CD4-positive, alpha-beta T cell treated with Interleukin-21 for 1 hour (primary cell): ENCODE results near the gene PCDHGB4.
"Not testable (repeated sequence)": the region's sequence is repeated elsewhere in the genome, so short reads cannot be mapped to it uniquely, and the experiment has no call there.

Experiments
- DNase-seq: peaks from one replicate; pipeline ENCODE4 v3.0.0-alpha.2; 2020

The PCDHGB4 gene

DNA sequence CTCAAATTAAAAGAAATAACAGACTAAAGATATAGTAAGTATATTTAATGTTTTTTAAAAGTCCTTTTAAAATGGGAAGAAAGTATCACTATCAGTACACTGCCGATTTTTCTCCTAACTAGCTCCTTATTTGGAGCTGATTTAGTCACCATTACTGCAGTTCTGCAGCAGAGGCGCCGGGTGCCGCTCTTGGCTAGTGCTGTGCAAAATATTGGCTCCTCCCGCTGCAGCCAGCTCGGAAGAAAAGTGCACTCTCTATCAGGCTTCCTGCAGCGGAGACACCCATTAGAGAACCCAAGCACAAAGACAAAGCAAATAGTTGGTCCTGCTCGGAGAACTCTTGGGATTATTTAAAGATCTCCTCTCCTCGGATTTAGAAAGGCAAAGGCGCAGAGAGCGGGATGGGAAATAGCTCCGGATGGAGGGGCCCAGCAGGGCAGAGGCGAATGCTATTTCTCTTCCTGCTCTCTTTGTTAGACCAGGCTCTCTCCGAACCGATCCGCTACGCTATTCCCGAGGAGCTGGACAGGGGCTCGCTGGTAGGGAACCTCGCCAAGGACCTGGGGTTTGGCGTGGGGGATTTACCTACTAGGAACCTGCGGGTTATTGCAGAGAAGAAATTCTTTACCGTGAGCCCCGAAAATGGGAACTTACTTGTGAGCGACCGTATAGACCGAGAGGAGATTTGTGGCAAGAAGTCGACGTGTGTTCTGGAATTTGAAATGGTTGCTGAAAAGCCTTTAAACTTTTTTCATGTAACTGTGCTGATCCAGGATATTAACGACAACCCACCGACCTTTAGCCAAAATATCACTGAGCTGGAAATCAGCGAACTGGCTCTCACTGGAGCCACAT lies 17.3 kb upstream of the PCDHGB4 start, which contains the start of gene PCDHGB3:
Gene PCDHGB3, plus strand, starts transcription at position 249 of the 855 bp plus-strand sequence. Its CDS starts 153 bp downstream, at position 402.
- peak; percentile 49 for DNase-seq

DNA sequence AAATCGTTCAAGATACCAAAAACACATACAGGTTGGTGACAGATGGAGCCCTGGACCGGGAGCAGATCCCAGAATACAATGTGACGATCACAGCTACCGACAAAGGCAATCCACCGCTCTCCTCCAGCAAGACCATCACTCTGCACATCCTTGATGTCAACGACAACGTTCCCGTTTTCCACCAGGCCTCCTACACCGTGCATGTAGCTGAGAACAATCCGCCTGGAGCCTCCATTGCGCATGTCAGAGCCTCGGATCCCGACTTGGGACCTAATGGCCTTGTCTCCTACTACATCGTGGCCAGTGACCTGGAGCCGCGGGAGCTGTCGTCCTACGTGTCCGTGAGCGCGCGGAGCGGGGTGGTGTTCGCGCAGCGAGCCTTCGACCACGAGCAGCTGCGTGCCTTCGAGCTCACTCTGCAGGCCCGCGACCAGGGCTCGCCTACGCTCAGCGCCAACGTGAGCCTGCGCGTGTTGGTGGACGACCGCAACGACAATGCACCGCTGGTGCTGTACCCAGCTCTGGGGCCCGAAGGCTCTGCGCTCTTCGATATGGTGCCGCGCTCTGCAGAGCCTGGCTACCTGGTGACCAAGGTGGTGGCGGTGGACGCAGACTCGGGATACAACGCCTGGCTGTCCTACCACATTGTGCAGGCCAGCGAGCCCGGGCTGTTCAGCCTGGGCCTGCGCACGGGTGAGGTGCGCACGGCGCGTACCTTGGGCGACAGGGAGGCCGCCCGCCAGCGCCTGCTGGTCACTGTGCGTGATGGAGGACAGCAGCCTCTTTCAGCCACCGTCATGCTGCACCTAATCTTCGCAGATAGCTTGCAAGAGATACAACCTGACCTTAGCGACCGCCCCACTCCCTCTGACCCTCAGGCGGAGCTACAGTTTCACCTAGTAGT lies 15.7 kb upstream of the PCDHGB4 start:
- DNase-seq = no peak

DNA sequence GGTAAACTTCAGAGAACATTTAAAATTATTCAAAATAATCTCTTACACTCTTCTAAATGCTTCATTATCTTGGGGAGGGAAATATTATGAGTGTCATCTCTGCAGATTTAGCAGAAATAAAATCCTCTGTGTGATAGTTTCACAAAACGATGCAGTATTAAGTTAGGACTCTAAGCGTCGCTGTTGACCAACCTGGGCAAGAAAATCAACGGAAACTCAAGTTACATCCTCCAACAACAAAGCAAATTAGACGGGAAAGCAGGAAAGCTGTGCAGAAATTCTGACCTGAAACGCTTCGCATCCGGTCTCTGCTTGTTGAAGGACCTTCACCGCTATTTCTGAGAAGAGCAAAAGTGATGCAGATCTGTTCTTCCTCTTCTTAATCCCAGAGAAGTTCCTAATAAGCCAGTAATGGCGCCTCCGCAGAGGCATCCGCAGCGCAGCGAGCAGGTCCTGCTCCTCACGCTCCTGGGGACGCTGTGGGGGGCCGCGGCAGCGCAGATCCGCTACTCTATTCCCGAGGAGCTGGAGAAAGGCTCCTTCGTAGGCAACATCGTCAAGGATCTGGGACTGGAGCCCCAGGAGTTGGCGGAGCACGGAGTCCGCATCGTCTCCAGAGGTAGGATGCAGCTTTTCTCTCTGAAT lies 13.7 kb upstream of the PCDHGB4 start, which contains the start of gene PCDHGA6:
Gene PCDHGA6, plus strand, starts transcription at position 219 of the 645 bp plus-strand sequence. Its CDS starts 193 bp downstream, at position 412.
- no peak for DNase-seq

DNA sequence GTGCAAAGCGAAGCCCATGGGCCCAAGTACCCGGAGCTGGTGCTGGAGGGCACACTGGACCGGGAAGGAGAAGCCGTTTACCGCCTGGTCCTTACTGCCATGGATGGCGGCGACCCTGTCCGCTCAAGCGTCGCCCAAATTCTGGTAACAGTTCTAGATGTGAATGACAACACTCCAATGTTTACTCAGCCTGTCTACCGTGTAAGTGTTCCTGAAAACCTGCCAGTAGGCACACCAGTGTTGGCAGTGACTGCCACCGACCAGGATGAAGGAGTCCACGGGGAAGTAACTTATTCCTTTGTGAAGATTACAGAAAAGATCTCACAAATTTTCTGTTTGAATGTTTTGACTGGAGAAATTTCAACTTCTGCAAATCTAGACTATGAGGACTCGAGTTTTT lies 12.9 kb upstream of the PCDHGB4 start:
- DNase-seq = no peak

DNA sequence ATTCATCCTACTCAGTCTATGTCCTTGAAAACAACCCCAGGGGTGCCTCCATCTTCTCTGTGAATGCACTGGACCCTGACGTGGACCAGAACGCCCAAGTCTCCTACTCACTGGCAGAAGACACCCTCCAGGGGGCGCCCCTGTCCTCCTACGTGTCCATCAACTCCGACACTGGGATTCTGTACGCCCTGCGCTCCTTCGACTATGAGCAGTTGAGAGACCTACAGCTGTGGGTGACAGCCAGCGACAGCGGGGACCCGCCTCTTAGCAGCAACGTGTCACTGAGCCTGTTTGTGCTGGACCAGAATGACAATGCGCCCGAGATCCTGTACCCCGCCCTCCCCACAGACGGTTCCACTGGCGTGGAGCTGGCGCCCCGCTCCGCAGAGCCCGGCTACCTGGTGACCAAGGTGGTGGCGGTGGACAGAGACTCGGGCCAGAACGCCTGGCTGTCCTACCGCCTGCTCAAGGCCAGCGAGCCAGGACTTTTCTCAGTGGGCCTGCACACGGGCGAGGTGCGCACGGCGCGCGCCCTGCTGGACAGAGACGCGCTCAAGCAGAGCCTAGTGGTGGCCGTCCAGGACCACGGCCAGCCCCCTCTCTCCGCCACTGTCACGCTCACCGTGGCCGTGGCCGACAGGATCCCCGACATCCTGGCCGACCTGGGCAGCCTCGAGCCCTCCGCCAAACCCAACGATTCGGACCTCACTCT lies 11.9 kb upstream of the PCDHGB4 start:
- not testable (repeated sequence) for DNase-seq

DNA sequence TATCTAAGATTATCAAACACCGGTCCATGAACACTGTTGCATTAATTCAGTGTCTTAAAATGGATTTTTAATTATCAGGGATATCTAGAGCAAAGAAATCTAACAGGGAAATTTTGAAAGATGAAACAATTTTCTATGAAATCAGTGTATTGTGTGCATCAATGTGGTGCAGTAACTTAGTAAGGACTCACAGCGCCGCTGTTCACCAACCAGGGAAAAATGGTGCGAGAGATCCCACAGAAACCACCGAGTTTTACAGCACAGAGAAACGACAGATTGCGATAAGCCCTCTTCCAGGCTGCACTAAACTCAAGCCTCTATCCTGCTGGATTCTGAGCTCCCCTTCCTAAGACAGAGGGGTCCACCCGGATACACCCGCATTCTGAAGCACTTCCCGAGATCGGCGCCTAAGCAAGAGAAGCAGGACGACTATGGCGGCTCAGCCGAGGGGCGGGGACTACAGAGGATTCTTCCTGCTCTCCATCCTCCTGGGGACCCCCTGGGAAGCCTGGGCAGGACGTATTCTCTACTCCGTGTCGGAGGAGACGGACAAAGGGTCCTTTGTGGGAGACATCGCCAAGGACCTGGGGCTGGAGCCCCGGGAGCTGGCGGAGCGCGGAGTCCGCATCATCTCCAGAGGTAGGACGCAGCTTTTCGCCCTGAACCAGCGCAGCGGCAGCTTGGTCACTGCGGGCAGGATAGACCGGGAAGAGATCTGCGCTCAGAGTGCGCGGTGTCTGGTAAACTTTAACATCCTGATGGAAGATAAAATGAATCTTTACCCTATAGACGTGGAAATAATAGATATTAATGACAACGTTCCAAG lies 4.8 kb upstream of the PCDHGB4 start, which contains the start of gene PCDHGA7:
Gene PCDHGA7, plus strand, starts transcription at position 274 of the 826 bp plus-strand sequence. Its CDS starts 158 bp downstream, at position 432.
- no peak for DNase-seq

DNA sequence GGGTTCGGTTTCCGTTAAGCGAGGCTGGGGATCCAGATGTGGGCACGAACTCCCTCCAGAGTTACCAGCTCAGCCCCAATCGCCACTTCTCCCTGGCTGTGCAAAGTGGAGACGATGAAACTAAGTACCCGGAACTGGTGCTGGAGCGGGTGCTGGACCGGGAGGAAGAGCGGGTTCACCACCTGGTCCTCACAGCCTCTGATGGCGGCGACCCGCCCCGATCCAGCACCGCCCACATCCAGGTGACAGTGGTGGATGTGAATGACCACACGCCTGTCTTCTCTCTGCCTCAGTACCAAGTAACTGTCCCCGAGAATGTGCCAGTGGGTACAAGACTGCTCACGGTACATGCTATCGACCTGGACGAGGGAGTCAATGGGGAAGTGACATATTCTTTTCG lies 4.2 kb upstream of the PCDHGB4 start:
- no peak for DNase-seq

DNA sequence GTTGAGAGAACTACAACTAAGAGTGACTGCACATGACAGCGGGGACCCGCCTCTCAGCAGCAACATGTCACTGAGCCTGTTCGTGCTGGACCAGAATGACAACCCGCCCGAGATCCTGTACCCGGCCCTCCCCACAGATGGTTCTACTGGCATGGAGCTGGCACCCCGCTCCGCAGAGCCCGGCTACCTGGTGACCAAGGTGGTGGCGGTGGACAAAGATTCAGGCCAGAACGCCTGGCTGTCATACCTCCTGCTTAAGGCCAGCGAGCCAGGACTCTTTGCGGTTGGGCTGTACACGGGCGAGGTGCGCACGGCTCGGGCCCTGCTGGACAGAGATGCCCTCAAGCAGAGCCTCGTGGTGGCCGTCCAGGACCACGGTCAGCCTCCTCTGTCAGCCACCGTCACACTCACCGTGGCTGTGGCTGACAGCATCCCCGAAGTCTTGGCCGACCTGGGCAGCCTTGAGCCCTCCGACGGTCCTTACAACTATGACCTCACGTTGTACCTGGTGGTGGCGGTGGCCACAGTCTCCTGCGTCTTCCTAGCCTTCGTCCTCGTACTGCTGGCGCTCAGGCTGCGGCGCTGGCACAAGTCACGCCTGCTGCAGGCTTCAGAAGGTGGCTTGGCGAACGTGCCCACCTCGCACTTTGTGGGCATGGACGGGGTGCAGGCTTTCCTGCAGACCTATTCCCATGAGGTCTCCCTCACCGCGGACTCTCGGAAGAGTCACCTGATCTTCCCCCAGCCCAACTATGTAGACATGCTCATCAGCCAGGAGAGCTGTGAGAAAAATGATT lies 2.8 kb upstream of the PCDHGB4 start:
- DNase-seq = no peak

DNA sequence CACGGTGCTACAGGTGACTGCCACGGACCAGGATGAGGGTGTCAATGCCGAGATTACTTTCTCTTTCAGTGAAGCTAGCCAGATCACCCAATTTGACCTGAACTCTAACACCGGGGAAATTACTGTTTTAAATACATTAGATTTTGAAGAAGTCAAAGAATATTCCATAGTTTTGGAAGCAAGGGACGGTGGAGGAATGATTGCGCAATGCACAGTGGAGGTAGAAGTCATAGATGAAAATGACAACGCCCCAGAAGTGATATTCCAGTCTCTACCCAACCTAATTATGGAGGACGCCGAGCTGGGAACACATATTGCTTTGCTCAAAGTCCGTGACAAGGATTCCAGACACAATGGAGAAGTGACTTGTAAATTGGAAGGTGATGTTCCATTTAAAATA lies 1.2 kb downstream of the PCDHGB4 start:
- no peak for DNase-seq

DNA sequence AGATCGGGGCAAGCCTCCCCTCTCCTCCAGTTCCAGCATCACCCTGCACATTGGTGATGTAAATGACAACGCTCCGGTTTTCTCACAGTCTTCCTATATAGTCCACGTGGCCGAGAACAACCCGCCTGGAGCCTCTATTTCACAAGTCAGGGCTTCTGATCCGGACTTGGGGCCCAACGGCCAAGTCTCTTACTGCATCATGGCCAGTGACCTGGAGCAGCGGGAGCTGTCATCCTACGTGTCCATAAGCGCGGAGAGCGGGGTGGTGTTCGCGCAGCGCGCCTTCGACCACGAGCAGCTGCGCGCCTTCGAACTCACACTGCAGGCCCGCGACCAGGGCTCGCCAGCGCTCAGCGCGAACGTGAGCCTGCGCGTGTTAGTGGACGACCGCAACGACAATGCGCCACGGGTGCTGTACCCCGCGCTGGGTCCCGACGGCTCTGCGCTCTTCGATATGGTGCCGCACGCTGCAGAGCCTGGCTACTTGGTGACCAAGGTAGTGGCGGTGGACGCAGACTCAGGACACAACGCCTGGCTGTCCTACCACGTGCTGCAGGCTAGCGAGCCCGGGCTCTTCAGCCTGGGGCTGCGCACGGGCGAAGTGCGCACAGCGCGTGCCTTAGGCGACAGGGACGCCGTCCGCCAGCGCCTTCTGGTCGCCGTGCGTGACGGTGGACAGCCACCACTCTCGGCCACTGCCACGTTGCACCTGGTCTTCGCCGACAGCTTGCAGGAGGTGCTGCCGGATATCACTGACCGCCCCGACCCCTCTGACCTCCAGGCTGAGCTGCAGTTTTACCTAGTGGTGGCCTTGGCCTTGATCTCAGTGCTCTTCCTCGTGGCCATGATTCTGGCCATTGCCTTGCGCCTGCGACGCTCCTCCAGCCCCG lies 1.9 kb downstream of the PCDHGB4 start:
- no peak for DNase-seq

DNA sequence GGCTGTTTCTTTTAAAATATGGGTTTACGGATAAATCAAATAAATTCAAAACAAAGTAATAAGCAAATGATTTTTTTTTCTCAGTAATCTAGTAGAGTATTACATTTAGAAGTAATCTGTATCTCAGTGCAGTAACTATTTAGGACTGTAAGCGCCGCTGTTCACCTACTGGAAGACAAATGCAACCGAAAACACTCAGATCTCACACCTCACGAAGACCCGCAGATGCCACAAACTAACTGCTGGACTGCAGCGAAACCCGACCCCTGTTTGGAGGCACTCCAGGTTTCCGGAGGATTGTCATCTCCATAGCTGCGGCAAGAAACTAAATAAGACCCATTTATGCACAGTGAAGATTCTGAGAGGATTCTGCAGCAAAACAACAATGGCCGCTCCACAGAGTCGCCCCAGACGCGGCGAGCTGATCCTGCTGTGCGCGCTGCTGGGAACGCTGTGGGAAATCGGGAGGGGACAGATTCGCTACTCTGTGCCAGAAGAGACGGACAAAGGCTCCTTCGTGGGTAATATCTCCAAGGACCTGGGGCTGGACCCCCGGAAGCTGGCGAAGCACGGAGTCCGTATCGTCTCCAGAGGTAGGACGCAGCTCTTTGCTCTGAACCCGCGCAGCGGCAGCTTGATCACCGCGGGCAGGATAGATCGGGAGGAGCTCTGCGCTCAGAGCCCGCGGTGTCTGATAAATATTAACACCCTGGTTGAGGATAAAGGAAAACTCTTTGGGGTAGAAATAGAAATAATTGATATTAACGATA lies 5.1 kb downstream of the PCDHGB4 start, which contains the start of gene PCDHGA8:
Gene PCDHGA8, plus strand, starts transcription at position 205 of the 770 bp plus-strand sequence. Its CDS starts 181 bp downstream, at position 386.
- no peak for DNase-seq

DNA sequence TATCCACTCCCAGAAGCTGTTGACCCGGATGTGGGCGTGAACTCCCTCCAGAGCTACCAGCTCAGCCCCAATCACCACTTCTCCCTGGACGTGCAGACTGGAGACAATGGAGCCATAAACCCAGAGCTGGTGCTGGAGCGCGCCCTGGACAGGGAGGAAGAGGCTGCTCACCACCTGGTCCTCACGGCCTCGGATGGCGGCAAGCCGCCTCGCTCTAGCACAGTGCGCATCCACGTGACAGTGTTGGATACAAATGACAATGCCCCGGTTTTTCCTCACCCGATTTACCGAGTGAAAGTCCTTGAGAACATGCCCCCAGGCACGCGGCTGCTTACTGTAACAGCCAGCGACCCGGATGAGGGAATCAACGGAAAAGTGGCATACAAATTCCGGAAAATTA lies 5.8 kb downstream of the PCDHGB4 start:
- no peak for DNase-seq

DNA sequence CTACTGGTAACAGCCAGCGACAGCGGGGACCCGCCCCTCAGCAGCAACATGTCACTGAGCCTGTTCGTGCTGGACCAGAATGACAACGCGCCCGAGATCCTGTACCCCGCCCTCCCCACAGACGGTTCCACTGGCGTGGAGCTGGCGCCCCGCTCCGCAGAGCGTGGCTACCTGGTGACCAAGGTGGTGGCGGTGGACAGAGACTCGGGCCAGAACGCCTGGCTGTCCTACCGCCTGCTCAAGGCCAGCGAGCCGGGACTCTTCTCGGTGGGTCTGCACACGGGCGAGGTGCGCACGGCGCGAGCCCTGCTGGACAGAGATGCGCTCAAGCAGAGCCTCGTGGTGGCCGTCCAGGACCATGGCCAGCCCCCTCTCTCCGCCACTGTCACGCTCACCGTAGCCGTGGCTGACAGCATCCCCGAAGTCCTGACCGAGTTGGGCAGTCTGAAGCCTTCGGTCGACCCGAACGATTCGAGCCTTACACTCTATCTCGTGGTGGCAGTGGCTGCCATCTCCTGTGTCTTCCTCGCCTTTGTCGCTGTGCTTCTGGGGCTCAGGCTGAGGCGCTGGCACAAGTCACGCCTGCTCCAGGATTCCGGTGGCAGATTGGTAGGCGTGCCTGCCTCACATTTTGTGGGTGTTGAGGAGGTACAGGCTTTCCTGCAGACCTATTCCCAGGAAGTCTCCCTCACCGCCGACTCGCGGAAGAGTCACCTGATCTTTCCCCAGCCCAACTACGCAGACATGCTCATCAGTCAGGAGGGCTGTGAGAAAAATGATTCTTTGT lies 7.1 kb downstream of the PCDHGB4 start:
- DNase-seq = not testable (repeated sequence)

DNA sequence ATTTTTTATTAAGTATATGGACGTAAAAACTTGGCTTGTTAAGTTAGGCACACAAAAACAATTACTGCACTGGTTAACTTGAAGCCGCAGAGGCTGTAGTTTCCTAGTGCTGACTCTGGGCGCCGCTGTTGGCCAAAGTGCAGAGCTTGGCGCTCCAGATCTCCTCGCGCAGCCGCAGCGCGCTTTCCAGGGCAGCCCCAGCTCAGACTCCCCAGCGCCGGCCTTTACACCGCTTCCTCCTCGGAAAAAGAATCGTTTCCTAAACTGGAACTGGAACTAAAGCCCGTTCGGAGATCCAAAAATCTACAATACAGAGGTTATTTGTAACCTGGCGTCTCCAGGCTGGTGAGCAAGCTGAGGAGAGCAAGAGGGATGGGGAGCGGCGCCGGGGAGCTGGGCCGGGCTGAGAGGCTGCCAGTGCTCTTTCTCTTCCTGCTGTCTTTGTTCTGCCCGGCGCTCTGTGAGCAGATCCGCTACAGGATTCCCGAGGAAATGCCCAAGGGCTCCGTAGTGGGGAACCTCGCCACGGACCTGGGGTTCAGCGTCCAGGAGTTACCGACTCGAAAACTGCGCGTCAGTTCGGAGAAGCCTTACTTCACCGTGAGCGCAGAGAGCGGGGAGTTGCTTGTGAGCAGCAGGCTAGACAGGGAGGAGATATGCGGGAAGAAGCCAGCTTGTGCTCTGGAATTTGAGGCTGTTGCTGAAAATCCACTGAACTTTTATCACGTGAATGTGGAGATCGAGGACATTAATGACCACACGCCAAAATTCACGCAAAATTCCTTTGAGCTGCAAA lies 10.5 kb downstream of the PCDHGB4 start, which contains the start of gene PCDHGB5:
Gene PCDHGB5, plus strand, starts transcription at position 192 of the 796 bp plus-strand sequence. Its CDS starts 181 bp downstream, at position 373.
- DNase-seq = peak; percentile 49

DNA sequence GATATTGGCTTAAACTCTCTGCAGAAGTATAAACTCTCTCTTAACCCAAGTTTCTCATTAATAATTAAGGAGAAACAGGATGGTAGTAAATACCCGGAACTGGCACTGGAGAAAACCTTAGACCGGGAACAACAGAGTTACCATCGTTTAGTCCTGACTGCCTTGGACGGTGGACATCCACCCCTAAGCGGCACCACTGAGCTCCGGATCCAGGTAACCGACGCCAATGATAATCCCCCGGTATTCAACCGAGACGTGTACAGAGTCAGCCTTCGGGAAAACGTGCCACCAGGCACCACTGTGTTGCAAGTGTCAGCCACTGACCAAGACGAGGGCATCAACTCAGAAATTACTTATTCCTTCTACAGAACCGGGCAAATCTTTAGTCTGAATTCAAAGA lies 11.1 kb downstream of the PCDHGB4 start:
- no peak for DNase-seq

DNA sequence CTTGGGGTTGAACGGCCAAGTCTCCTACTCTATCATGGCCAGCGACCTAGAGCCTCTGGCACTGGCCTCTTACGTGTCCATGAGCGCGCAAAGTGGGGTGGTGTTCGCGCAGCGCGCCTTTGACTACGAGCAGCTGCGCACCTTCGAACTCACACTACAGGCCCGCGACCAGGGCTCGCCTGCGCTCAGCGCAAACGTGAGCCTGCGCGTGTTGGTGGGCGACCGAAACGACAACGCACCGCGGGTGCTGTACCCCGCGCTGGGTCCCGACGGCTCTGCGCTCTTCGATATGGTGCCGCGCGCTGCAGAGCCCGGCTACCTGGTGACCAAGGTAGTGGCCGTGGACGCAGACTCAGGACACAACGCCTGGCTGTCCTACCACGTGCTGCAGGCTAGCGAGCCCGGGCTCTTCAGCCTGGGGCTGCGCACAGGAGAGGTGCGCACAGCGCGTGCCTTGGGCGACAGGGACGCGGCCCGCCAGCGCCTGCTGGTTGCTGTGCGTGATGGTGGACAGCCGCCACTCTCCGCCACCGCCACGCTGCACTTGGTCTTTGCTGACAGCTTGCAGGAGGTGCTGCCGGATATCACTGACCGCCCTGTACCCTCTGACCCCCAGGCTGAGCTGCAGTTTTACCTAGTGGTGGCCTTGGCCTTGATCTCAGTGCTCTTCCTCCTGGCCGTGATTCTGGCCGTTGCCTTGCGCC lies 12.2 kb downstream of the PCDHGB4 start:
- no peak for DNase-seq
